GM11168 (cell line): Measurements from ENCODE around the gene KIF3A.

Experiments
- in situ Hi-C: fragments of 300-500 bp; cut with MboI; formaldehyde crosslinking; loops from one replicate; pipeline ENCODE4 v1.12.0; 2022; ENCODE audit warnings: low sequenced_read_pairs; ENCODE audit not compliant: unreplicated experiment

The KIF3A gene

DNA sequence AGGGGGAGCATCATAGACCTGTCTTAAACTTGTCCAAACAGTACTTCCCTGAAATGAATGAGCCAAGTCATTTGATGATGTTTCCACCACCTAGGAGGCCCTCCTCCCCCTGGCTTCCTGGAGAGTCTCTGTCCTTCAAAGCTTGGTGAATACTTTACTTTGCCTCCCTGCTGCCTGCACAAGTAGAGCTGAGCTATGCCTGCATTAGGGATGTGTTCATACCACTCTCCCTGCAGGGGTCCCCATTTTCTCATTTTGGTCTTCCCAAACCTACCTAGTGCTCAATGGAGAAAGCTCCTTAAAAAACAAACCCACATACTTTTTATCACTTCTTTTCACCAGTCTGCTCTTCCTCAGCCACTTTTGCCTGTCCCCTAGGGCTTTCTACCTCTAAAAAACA, 17.6 kb upstream of the KIF3A start:
- in situ Hi-C loops, result no loop called here

DNA sequence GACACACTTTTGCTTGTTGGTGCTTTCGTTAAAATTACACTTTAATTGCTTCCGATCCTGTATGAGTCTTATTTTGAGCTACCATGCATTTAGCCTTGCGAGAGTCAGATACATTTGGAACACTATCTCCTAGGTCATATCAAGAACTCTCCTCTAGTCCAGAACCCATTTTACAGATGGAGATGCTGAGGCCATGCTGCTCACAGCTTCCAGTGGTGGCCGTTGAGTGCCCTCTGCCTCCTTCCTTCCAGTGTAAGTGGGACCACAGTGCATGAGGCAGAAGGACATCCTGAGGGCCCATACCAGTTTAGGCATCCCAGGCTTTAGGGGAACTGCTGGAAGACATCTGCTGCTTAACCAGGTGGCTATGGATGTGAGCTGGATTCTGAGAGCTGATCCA, 16.8 kb upstream of the KIF3A start:
- in situ Hi-C loops, result no loop called here

DNA sequence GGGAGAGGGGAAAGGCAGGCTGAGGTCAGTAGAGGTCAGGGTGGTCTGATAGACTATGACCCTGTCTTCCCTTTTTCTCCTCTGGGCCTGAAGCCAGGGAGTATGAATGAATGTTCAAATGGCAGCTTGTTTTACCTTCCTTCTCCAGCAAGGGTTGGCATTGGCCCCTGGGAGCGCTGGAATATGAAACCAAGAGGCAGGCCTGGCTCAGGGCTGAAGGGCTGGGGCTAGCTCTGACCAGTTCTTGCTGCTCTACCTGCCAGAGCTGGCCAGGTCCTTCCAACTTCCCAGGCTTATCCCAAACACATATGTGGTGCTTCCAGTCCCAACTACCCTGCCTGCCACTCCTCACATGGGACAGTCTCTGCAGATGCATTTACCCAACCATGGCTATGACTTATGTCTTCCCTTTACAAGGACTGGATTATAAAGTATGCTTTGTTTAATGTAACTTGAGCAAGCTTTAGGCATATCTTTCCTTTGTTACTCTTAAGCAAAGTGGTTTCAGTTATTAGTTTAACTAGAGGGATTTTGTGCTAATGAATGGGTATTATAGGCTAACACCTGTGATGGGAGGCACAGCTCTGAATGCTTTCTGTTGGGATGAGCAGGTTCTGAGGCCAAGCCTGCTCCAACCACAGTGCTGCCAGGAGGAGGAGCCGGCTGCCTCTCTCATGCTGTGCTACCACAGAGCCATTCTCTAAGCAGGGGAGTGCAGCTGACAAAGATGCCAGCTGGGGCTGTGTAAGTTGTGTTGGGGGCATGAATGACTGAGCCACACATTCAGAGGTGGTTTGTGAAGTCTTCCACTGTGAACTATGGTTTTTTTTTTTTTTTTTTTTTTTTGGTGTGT, 16.0 kb upstream of the KIF3A start:
- in situ Hi-C loops, result no loop called here

DNA sequence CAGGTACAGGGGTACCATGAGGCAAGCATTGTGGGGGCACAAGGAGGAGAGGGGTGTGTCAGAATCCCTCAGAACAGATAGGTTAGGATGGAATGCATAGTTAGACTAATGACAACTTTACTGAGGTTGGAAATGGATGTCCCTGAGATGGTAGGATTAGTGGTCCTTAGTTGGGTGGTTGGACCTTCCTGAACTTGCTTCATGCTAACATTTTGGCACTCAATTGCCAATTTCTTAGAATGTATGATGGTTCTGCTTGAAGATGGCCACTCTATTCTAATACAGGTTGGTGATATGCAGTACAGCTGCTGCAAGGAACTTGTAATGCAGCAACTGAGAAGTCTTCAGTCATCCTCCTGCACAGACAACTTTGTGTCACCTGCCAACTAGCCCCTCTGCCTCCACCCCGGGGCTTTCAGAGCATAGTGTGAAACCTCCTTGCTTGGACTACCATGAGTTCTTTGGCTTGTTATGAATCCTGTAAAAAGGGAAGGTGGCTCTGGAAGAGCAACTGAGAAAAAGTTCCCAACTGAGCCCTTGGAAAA, 15.3 kb upstream of the KIF3A start:
- in situ Hi-C loops, result no loop called here

DNA sequence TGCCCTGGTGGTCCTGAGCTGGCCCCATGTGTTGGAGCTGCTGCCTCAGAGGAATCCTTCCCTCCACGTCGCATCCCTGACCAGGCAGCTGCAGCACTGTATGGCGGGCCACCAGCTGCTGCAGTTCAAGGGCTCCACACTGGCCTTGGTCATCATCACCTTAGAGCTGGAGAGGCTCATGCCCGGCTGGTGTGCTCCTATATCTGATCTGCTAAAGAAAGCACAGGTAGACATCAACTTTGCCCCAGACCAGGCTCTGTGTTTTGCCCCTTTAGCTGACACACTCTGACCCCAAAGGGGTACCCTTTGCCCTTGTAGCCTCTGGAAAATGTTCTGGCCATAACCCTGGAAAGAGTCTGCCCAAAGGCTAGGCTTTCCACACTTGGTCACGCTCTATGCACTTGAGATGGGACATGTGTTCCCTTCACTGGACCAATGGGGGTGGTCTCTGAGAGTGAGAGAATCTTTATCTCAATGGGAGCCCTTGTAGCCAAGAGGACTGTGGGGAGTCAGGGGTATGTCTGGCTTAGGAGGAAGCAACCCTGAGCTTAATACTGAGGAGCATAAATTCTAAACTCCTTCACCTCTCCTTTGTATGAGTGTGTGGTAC, 14.7 kb upstream of the KIF3A start:
- in situ Hi-C loops, result no loop called here

DNA sequence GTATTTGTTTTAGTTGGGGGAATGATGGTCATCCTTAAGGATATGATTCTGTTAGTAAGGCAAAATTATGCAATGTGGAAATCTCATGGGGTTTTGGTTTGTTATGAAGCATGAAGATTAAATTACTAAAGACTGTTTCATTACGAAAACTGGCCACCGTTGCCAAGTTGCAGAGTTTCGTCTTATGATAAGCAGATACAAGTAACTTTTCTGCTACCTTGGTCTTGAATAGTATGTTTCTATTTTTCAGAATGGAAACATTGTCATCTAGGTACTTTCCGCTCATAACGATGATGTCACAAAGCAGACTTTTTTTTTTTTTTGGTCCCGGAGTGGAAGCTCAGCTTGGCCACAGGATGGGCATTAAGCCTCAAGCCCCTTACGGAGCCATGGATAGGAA, 14.1 kb upstream of the KIF3A start:
- in situ Hi-C loops, result no loop called here

DNA sequence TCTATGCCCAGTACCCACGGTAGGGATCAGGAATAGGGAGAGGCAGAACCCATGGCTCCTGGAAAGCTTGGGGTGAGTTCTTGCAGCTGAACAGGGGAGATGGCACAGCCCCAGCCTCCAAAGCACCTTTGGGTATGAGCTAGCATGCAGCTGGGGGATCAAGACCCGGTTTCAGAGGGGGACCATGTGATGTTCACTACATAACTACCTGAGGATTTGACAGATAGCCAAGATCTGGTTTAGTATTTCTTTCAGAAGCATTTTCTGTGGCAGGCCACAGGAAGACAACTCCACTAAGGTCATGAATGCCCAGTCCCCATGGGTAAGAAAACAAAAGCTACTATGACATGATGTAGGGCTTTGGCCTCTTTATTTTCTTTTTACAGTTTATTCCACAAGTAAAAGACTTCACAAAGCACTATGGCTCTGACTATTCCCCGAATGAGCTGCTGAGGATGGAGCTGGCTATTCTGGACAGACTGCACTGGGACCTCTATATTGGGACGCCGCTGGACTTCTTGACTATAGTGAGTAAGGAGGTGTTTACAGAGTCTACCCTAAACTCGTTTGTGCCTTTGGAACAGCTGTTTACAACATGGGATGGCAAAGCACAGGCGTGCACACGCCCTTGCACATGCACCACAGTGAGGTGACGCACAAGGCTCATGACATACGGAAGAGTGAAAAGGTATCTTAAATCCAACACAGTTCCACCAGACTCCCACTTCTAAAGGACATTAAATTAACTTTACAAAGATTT, 13.3 kb upstream of the KIF3A start:
- in situ Hi-C loops, result no loop called here

DNA sequence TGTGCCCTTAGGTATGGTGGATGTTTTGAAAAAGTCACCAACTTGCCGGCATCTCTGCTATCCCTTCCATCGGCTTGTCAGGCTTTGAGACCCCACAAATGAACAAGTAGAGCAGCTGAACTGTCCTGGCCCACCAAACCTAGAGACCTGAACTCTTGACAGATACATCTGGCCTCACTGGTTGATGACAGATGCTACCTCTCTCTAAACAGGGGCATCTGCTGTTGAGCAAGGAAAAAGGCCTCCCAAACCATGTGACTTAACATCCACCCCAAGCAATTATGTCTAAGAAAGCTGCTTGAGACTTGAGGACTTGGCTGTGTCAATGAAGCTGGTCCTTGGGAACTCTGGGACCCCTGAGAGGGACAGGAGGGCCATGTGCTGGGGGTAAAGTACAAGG, 12.2 kb upstream of the KIF3A start:
- in situ Hi-C loops, result no loop called here

DNA sequence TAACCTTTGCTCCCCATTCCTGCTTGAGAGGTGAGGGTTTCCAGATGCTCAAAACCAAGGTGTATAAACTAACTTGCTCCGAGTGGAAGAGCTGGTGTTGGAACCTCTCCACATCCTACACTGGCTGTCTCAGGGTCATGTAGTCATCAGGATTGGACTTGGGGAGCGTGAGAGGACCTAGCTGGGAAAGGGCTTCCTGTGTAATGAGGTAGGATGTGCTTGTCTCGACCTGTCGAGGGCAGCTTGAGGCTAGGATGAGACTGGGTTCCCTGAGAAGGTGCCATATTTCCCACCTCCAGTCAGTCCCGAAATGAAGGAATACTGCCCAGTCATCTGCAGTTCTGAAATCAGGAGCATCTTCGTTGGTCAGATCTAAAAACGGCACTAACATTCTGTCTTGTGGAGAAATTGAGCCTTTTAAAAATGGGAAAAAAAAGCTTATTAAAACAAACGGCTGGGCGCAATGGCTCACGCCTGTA, 11.2 kb upstream of the KIF3A start:
- in situ Hi-C loops, result no loop called here

DNA sequence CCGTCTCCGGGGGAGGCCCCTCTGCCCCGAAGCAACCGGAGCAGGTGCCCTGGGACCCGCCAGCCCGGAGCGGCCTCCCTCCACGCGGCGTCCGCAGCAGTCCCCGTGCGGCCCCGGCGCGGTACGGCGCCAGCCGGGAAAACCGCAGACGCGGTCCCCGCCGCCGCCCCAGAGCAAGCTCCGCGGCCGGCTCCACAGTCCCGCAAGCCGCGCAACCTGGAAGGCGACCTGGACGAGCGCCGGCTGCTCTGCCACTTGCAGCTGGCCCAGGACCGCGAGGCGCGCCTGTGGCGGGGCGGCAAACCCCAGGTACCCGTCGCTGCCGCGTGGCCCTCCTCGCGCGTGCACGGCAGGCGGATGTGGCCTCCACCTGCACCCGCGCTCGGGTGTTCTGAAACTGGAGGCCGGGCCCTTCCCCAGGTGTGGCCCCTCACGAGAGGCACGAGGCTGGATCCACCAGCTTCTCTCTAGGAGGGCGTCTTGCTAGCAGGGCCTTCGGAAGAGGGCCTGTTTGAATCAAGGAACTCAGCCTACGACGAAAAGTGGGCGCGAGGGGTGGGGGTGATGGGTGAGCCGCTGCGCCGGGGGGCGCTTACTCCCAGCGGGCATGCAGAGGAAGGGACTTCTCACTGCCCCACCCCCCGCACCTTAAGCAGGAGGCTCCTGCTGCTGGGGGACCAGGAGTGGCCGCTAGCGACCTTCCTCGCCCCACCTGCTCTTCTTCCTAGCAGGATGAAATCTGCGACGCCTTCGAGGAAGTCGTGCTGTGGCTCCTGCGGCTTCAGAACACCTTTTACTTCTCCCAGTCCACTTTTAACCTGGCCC, 10.5 kb upstream of the KIF3A start:
- in situ Hi-C loops, result no loop called here

DNA sequence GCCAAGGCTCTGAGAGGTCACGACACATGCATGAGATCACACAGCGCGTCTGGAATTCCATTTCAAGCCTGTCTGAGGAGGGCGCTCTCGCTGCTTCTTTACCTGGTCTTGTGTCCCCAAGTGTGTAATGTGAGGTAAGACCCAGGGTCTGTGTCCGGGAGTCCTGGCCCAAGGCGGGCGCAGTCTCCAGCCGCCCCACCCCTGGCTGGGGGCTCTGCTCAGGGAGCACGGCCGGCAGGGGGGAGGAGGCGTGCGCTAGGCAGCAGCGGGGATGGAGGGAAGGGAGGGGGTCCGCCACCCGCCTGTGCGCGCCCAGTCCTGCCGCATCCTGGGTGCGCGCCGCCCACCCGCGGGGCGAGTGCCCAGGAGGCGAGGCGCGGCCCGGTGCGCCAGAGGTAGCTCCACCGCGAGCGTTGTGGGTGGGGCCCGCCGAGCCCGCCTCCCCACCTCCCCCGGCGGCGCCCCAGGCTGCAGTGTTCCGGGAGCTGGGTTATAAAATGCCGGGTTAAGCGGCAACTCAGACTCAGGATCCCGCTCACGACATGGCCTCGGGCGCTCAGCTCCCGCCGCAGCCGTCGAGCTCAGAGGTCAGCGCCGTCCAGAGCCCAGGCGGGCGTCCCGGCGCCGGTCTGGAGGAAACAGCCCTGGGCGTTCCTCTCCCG, 9.7 kb upstream of the KIF3A start, which contains the start of gene CCNI2:
TSS of gene CCNI2 (plus strand) at position 473 of the 662 bp plus-strand sequence. CDS start at position 543, 70 bp downstream.
- in situ Hi-C loops, result no loop called here

DNA sequence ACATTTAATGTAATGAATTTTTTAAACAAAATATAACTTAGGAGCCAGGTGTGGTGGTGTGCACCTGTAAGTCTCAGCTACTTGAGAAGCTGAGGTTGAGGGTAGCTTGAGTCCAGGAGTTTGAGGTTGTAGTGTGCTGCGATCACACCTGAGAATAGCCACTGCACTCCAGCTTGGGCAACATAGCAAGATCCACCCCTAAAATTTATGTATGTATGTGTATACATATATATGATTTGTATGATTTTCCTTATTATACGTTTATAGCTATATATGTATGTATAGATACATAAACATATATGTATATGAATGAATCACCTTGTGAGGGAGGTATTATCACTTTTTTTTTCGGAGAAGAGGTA, 9.2 kb upstream of the KIF3A start:
- in situ Hi-C loops, result no loop called here

DNA sequence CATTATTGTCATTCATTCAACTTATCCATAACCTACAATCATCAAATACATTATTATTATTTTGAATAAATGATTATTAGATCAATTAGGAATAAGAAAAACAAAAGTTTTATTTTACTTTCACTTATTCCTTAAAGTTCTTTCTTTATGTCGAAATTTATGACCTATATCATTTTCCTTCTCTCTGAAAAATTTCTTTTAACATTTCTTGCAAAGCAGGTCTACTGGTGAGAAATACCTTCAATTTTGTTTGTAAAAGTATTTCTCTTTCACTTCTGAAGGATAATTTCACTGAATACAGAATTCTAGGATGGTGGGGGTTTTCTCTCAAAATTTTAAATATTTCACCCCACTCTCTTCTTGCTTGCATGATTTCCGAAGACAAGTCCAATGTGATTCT, 7.3 kb upstream of the KIF3A start:
- in situ Hi-C loops, result no loop called here

DNA sequence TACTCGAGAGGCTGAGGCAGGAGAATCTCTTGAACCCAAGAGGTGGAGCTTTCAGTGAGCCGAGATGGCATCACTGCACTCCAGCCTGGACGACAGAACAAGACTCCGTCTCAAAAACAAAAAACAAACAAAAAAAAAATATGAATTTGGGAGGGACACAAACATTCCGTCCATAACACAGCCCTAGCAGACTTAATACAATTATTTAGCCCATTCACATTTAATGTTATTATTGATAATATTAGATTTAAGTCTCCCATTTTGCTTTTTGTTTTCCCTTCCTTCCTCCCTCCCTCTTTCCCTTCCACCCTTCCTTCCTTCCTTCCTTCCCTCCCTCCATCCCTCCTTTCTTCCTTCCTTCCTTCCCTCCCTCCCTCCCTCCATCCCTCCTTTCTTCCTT, 5.3 kb upstream of the KIF3A start:
- in situ Hi-C loops, result no loop called here

DNA sequence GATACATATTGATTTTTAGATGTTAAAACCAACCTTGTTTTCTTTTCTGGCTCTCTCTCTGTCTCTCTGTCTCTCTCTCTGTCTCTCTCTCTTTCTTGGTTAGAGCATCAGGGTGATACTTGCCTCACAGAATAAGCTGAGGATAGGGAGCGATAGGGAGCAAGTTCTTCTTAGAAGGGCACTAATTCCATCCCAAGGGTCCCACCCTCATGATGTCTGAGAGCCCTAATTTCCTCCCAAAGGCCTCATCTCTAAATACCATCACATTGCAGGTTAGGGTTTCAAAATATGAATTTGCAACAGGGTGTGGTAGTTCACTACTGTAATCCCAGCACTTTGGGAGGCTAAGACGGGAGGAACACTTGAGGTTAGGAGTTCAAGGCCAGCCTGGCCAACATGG, 4.8 kb upstream of the KIF3A start:
- in situ Hi-C loops, result no loop called here

DNA sequence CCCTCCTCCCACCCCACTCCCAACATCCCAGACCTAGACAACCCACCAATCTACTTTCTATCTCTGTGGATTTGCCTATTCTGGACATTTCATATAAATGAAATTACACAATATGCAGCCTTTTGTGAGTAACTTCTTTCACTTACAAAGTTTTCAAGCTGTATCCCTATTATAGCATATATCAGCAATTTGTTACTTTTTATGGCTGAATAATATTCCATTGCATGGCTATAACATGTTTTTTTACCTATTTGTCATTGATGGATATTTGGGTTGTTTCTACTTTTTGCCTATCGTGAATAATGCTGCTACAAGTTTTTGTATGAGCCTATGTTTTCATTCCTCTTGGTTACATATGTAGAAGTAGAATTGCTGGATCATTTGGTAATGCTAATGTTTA, 1.9 kb upstream of the KIF3A start:
- in situ Hi-C loops, result no loop called here

DNA sequence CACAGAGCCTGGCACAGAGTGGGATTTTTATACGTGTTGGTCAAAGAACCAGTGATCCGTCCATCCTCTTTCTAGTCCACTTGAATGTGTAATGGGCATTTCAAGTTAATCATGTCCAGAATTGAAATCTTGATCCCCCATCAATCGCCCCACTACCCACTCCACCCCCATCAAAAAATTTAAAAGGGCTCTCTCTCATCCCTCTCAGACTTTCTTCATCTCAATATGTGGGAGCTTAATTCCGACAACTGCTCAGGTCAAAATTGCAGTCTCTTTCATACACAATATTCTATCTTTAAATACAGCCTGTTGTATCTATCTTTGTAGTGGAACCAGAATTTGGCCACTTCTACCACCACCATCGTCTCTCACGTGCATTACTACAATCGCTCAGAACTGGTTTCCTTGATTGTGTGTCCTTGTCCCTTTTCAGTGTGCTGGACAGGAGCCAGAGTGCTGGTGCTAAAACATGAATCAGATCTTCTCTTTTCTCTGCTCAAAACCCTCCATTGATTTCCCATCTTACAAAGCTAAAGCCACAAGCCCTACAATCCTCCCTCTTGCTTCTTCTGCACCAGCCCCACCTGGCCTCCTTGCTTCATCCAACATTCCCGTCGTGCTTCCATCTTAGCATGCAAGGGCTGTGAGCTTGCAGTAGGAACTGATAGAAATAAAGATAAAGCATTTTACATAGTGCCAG, 786 bp upstream of the KIF3A start:
- in situ Hi-C loops, result no loop called here

DNA sequence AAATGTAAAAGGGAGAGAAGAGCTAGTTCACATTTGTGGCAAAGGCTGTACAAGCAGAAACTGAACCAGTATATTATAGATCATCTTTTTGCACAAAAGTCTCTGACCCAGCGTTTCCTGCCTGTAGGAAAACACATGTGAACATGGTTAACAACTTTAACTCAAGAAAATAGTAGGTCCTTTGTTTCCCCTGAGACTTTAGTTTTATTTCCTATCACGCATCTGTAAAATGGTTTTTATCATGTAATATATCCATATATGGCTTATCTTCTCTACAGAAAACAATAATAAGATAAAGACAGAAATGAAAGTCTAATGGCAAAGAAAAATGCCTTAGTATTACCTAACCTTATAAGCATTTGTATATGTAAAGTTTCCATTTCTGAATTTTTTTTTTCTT, 2.7 kb downstream of the KIF3A start:
- in situ Hi-C loops, result no loop called here
